Lower leg skin (tissue), 3 donors: ENCODE results near the gene BPIFB1.

Source experiments
- POLR2A ChIP-seq, 2 donors: fragments of 450-650 bp; IDR thresholded peaks; one replicate each; pipeline ENCODE4 v1.6.1; 2016 to 2017; ENCODE audit warnings: antibody characterized with exemption in 2 of 2, mild to moderate bottlenecking in 1 of 2, moderate library complexity in 1 of 2
- TF ChIP-seq, protein P1 (sequence below), 3 donors: fragments of 450-650 bp; IDR thresholded peaks; one replicate each; pipeline ENCODE4 v1.5.1; 2016; ENCODE audit warnings: antibody characterized with exemption in 3 of 3, mild to moderate bottlenecking in 3 of 3, moderate library complexity in 2 of 3

DNA sequence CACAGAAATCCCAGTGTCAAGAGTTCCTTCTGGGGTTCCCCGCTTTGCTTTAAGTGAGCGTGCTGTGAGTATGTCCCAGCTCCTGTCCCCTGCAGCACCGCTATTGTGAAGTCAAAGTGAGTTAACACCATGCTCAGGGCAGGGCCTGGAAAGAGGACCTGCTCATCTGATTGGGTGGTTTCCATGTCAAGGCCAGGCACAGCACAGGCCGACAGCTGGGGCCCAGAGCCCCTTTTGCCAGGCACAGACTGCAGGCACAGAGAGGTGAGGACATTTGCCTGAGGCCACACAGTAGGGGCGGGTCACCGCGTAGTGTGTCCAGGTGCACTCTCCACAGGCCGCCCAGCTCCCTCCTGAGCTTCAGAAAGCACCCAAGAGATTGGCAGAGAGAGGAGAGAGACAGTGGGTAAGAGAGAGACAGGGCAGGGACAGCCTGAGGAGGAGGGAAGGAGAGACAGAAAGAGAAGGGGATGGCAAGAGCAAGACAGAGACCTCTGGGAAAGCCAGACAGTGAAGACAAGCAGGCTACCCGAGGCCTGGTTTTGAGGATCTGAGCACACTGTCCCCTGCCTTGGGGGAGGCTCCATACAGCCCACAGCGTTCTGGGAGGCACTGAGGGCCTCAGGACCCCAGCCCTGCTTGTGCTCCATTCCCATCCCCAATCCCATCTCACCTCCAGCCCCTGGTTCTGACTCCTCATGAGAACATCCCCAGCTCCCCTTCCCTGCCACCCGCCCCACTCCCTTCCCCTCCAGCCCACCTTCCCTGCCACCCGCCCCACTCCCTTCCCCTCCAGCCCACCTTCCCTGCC lies 6.5 kb upstream of the BPIFB1 start:
- TF ChIP-seq POLR2A (IDR thresholded peaks at IDR 0.05): no peak
- TF ChIP-seq, protein P1, sequence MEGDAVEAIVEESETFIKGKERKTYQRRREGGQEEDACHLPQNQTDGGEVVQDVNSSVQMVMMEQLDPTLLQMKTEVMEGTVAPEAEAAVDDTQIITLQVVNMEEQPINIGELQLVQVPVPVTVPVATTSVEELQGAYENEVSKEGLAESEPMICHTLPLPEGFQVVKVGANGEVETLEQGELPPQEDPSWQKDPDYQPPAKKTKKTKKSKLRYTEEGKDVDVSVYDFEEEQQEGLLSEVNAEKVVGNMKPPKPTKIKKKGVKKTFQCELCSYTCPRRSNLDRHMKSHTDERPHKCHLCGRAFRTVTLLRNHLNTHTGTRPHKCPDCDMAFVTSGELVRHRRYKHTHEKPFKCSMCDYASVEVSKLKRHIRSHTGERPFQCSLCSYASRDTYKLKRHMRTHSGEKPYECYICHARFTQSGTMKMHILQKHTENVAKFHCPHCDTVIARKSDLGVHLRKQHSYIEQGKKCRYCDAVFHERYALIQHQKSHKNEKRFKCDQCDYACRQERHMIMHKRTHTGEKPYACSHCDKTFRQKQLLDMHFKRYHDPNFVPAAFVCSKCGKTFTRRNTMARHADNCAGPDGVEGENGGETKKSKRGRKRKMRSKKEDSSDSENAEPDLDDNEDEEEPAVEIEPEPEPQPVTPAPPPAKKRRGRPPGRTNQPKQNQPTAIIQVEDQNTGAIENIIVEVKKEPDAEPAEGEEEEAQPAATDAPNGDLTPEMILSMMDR (IDR thresholded peaks at IDR 0.05): no peak
